HAP-1 (cell line): ENCODE data around the gene UST.

ENCODE experiments used
- DNase-seq, 2 experiments: peaks; one replicate each; pipeline ENCODE4 v3.0.0-alpha.2; 2016 to 2020; ENCODE audit warnings: low spot score in 2 of 2
- H3K27me3 ChIP-seq: fragments of 250-450 bp; sonication (Bioruptor Pico); 2 replicates; pipeline ENCODE4 v1.5.1; 2020; ENCODE audit warnings: low read depth, mild to moderate bottlenecking, moderate library complexity
- H3K36me3 ChIP-seq: fragments of 250-450 bp; sonication (Bioruptor Pico); replicated peaks from 2 replicates; pipeline ENCODE4 v1.5.1; 2020; ENCODE audit warnings: mild to moderate bottlenecking
- H3K4me1 ChIP-seq: fragments of 250-450 bp; sonication (Bioruptor Pico); 2 replicates; pipeline ENCODE4 v1.5.1; 2020; ENCODE audit warnings: mild to moderate bottlenecking
- H3K4me3 ChIP-seq: fragments of 250-450 bp; sonication (Bioruptor Pico); 2 replicates; pipeline ENCODE4 v1.5.1; 2020; ENCODE audit warnings: mild to moderate bottlenecking, moderate library complexity
- H3K9me3 ChIP-seq: fragments of 250-450 bp; sonication (Bioruptor Pico); 2 replicates; pipeline ENCODE4 v1.5.1; 2020; ENCODE audit warnings: mild to moderate bottlenecking, moderate library complexity
- in situ Hi-C: fragments of 300-500 bp; cut with MboI; formaldehyde crosslinking; loops from 3 replicates; pipeline ENCODE4 v1.14.3; 2020; ENCODE audit warnings: low sequenced_read_pairs, inconsistent platforms, mixed read lengths

The UST gene

GRCh38 chr6:148888856-148889255 lies 142.0 kb downstream of the UST start:
- Histone ChIP-seq H3K4me1 (peaks cover 25% of the 10 kb centered on the region), H3K27me3 (peaks cover 4% of the 10 kb centered on the region; the same call in 1 of the 2 replicates), H3K36me3 (no peaks in the 10 kb centered on the region), H3K9me3 (no peaks in the 10 kb centered on the region), H3K4me3 (no peak overlapping the region)
- no peak for DNase-seq
- in situ Hi-C loops = no loop called here

- no peak overlapping the region for H3K4me3 ChIP-seq
- no peaks in the 10 kb centered on the region for H3K36me3 ChIP-seq
- in situ Hi-C loops = no loop called here
- peaks cover 15% of the 10 kb centered on the region for H3K4me1 ChIP-seq
- peaks cover 4% of the 10 kb centered on the region; the same call in 1 of the 2 replicates for H3K27me3 ChIP-seq
- H3K9me3 ChIP-seq = no peaks in the 10 kb centered on the region
- no peak for DNase-seq
Observed at GRCh38 chr6:148890096-148890495, 143.3 kb downstream of the UST start.

GRCh38 chr6:148890652-148891404 lies 144.0 kb downstream of the UST start:
- Histone ChIP-seq H3K36me3 (no peaks in the 10 kb centered on the region), H3K9me3 (no peaks in the 10 kb centered on the region), H3K4me1 (peaks cover 8% of the 10 kb centered on the region), H3K4me3 (no peak overlapping the region), H3K27me3 (peaks cover 4% of the 10 kb centered on the region; the same call in 1 of the 2 replicates)
- DNase-seq = no peak
- in situ Hi-C loops = no loop called here

GRCh38 chr6:148891405-148891783 lies 144.6 kb downstream of the UST start:
- no peaks in the 10 kb centered on the region for H3K36me3 ChIP-seq
- in situ Hi-C loops = no loop called here
- H3K4me3 ChIP-seq = no peak overlapping the region
- DNase-seq = no peak
- H3K4me1 ChIP-seq = peaks cover 4% of the 10 kb centered on the region
- no peaks in the 10 kb centered on the region for H3K9me3 ChIP-seq
- H3K27me3 ChIP-seq = peaks cover 4% of the 10 kb centered on the region; the same call in 1 of the 2 replicates

GRCh38 chr6:148892247-148892646 lies 145.4 kb downstream of the UST start:
- in situ Hi-C loops = no loop called here
- no peak for DNase-seq
- H3K36me3 ChIP-seq = no peaks in the 10 kb centered on the region
- H3K4me1 ChIP-seq = no peaks in the 10 kb centered on the region; the same call in none of the 2 replicates
- no peak overlapping the region for H3K4me3 ChIP-seq
- H3K27me3 ChIP-seq = peaks cover 4% of the 10 kb centered on the region; the same call in 1 of the 2 replicates
- H3K9me3 ChIP-seq = no peaks in the 10 kb centered on the region

GRCh38 chr6:148893073-148893472 lies 146.2 kb downstream of the UST start:
- no peaks in the 10 kb centered on the region for H3K9me3 ChIP-seq
- H3K4me1 ChIP-seq = no peaks in the 10 kb centered on the region; the same call in none of the 2 replicates
- H3K36me3 ChIP-seq = no peaks in the 10 kb centered on the region
- H3K27me3 ChIP-seq = no peaks in the 10 kb centered on the region
- DNase-seq = no peak
- in situ Hi-C loops = no loop called here
- H3K4me3 ChIP-seq = no peak overlapping the region

- no peaks in the 10 kb centered on the region for H3K9me3 ChIP-seq
- no peak for DNase-seq
- H3K4me3 ChIP-seq = no peak overlapping the region
- H3K27me3 ChIP-seq = no peaks in the 10 kb centered on the region
- H3K36me3 ChIP-seq = no peaks in the 10 kb centered on the region
- H3K4me1 ChIP-seq = no peaks in the 10 kb centered on the region; the same call in none of the 2 replicates
- in situ Hi-C loops = no loop called here
Observed at GRCh38 chr6:148893481-148893880, 146.7 kb downstream of the UST start.

- Histone ChIP-seq H3K36me3 (no peaks in the 10 kb centered on the region), H3K27me3 (no peaks in the 10 kb centered on the region), H3K4me1 (no peaks in the 10 kb centered on the region; the same call in 1 of the 2 replicates), H3K9me3 (no peaks in the 10 kb centered on the region), H3K4me3 (no peak overlapping the region)
- no peak for DNase-seq
- in situ Hi-C loops = no loop called here
Observed at GRCh38 chr6:148898376-148899014, 151.7 kb downstream of the UST start.

- in situ Hi-C loops = no loop called here
Observed at GRCh38 chr6:148904896-148905870, 158.4 kb downstream of the UST start.

GRCh38 chr6:148905901-148906300 lies 159.1 kb downstream of the UST start:
- Histone ChIP-seq H3K36me3 (no peaks in the 10 kb centered on the region), H3K4me1 (no peaks in the 10 kb centered on the region), H3K9me3 (no peaks in the 10 kb centered on the region), H3K4me3 (no peak overlapping the region), H3K27me3 (no peaks in the 10 kb centered on the region)
- in situ Hi-C loops = no loop called here
- no peak for DNase-seq

More at GRCh38 chr6:148904896-148905870, 158.4 kb downstream of the UST start:
- no peaks in the 10 kb centered on the region for H3K27me3 ChIP-seq
- no peak overlapping the region for H3K4me3 ChIP-seq
- no peaks in the 10 kb centered on the region for H3K36me3 ChIP-seq
- no peaks in the 10 kb centered on the region for H3K4me1 ChIP-seq
- no peaks in the 10 kb centered on the region for H3K9me3 ChIP-seq
- DNase-seq = no peak

- Histone ChIP-seq H3K36me3 (no peaks in the 10 kb centered on the region), H3K4me1 (no peaks in the 10 kb centered on the region), H3K9me3 (no peaks in the 10 kb centered on the region), H3K4me3 (no peak overlapping the region), H3K27me3 (no peaks in the 10 kb centered on the region)
- DNase-seq = no peak
- in situ Hi-C loops = no loop called here
Observed at GRCh38 chr6:148906386-148906785, 159.6 kb downstream of the UST start.

GRCh38 chr6:148907573-148907972 lies 160.7 kb downstream of the UST start:
- DNase-seq = no peak
- no peaks in the 10 kb centered on the region for H3K4me1 ChIP-seq
- no peak overlapping the region for H3K4me3 ChIP-seq
- in situ Hi-C loops = no loop called here
- no peaks in the 10 kb centered on the region for H3K27me3 ChIP-seq
- H3K9me3 ChIP-seq = no peaks in the 10 kb centered on the region
- H3K36me3 ChIP-seq = no peaks in the 10 kb centered on the region

- no peaks in the 10 kb centered on the region for H3K4me1 ChIP-seq
- no peaks in the 10 kb centered on the region for H3K36me3 ChIP-seq
- no peaks in the 10 kb centered on the region for H3K9me3 ChIP-seq
- no peak for DNase-seq
- in situ Hi-C loops = no loop called here
- no peaks in the 10 kb centered on the region for H3K27me3 ChIP-seq
- H3K4me3 ChIP-seq = no peak overlapping the region
Observed at GRCh38 chr6:148912252-148912651, 165.4 kb downstream of the UST start.
